ENCODE measurements around the gene SLFNL1.

SLFNL1 gene

DNA sequence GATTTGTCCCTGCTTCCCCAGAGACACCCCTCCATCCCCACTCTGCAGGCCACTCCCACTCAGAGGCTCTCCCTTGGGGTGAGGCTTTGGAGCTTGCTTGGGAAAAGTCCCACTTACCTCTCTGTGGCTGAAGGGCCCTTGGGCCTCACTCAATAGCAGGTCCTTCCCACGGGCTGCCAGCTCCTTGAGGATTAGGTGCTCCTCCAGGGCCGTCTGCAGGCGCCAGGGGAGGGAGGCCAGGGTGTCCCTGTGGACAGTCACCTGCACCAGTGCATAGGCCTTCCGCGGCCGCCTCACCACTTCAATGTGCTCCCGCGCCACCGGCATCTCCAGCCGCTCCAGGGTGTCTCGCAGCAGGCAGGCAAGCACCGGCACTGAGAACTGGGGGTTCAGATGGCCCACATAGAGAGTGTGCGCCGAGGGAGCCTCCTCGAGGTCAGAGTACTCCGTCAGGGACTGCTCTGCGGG is 1.4 kb downstream of the SLFNL1 start:
- DNase-seq (ENCODE audit: low read depth) = no peak

DNA sequence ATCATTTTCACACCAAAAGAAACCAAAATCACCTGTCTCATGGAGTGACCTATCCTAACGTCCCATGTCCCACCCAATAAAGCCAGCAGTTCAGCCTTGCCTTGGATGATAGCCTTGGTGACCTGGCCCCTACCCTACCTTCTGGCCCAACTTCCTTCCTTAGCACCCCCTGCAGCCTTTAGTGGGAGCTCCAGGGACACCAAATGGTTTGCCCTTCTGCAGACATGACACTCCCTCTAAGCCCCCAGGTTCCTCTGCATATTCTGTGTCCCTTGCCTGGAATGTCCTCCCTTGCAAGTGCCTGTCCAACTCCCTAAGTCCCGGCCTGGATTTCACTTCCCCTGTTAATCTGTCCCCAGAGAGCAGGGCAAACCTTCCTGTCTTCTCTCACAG is 2.2 kb downstream of the SLFNL1 start:
- DNase-seq (ENCODE audit: low read depth) = no peak

DNA sequence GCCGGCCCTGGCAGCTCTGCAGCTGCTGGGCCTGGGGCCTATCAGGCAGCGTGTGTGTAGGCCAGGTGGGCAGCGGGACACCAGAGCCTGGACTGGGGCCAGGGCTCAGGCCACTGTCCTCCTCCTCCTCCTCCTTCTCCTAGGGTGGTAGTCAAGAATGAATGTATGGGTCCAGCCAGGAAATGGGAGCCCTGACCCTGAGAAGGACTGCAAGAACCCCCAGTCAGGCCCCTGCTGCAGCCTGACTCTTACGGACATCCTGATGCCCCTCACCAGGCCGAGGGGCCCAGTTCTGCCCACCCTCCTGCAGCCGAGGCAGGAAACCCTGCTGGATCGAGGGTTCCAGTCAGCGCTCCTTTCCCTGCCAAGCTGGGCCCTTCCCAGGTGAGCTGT is 3.5 kb downstream of the SLFNL1 start:
- no peak for DNase-seq (ENCODE audit: low read depth)

DNA sequence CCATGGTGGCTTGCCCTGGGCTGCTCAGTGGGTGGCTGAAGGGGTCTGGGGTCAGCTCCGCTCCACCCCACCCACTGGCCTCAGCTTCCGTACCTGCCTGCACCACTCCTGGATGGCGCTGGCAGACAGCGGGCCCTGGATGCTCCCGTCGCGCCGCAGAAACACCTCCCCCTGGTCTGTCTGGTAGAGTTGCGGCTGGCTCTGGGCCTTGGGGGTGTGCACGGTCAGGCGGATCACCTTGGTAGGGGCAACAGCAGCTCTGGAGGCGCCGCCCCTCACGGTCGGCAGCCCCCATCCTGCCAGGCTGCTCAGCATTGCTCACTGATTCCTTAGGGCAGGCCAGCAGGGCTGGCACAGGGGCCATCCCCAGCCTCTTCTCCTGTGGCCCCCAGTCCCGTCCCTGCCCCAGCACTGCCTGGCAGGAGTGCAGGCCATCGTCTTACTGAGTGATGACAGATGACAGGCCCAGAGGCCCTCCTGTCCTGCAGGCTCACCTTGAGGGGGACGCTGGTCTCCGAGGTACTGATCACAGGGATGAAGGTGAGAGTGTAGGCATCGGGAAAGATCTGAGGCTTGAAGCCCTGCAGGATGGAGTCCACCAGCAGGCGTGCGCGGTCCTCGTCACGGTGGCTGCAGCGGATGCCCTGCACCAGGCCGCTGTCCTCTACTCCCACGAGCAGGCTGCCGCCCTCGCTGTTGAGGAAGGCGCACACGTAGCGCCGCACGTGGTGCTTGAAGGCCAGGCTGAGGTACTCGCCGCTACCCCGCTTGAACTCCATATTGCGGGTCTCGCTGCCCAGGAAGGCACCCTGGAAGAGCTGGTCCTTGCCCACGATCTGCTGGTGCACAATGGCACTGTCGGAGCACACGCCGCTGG is 4.1 kb downstream of the SLFNL1 start:
- no peak for DNase-seq (ENCODE audit: low read depth)

DNA sequence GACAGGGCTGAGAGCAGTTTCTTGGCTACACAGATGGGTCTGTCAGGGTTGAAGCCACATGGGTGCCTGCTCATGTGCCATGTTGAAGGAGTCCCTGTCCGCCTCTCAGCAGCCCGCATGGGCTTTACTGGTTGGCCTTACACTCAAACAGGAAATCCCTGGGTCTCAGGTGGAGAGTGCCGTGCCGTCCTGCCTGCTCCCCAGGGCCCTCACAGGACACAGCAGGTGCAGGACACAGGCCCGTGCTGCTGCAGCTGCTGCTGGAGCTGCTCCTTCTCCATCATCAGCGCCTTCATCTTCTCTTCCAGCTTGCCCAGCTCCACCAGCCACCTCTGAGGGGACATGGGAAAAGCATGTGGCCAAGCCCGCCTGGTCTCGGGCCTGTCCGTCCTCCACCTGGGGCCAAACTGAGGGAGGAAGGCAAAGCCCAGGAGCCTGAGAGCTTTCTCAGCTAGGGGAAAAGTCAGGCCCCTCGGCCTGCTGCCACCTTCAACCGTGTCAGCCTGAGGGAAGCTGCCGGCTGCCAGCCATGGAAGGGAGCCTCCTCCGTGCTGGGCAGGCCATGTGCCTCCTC is 5.5 kb downstream of the SLFNL1 start:
- DNase-seq (ENCODE audit: low read depth) = no peak

DNA sequence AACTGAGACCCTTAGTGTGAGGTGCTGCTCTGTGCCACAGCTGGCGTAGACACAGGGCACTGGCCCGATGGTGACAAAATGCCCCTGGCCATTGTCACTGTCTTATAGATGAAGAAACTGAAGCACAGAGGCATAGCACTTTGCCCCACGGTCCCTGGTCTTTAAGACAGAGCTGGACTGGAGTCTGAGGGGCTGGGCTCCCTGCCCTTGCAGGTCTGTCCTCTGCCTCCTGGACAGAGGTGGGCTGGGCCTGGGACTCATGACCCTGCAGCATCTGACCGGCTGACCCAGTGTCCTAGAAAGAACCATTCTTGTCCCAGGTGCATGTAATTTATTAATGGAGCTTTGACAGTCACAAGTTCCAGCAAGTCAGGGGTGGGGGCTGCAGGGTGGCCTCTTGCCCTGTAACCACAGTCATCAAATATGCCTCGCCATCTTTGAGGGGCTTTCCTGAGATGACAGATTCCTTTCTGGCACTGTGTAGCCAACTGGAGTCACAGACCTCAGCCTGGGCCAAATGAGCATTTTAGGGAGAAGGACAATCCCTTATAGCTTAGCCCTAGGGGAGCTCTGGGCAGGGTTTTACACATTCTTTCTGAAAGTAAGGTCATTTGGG is 6.1 kb downstream of the SLFNL1 start:
- no peak for DNase-seq (ENCODE audit: low read depth)

DNA sequence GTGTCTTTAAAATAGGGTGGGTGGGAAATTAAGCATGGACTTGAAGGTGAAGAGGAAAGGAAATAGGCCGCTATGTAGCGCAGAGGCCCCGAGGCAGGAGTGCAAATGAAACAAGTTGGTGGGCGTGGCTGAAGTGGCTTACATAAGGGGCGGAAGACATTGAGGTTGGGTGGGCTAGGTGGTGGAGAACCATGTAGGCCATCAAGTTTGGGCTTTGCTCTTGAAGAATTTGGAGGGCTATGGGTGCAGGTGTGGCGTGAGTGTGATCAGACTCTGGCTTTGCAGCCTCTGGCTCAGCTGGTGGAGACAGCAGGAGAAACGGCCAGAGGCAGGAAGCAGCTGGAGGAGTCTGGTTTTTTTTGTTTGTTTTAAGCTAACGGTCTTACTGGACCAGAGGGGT is 6.7 kb downstream of the SLFNL1 start:
- no peak for DNase-seq (ENCODE audit: low read depth)

DNA sequence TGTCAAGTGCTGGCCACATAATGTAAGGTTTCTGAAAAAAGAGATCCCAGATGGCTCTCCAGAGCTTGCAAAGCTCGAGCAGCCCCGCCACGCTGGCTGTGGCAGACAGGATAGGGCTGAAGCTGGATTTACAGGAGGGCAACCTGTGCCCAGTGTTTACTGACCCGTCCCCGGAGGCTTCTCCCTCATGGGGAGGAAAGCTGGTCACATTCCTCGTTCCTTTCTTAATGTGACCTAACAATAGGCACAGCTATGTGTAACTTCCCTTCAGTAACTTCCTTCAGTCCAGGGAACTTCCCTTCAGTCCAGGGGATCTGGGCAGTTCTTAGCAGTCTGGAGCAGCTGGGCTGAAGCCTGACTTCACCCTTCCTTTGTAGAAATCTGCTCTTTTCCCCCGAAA is 7.7 kb downstream of the SLFNL1 start:
- DNase-seq (ENCODE audit: low read depth) = no peak

DNA sequence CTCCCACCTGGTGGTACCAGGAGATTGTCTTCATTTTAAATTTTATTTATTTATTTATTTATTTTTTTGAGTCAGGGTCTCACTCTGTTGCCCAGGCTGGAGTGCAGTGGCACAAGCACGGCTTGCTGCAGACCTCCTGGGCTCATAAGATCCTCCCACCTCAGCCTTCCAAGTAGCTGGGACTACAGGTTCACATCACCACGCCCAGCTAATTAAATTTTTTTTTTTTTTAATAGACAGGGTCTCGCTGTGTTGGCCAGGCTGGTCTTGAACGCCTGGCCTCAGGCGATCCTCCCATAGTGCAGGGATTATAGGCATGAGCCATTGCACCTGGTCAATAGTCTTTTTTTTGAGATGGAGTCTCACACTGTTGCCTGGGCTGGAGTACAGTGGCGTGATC is 8.5 kb downstream of the SLFNL1 start:
- no peak for DNase-seq (ENCODE audit: low read depth)

DNA sequence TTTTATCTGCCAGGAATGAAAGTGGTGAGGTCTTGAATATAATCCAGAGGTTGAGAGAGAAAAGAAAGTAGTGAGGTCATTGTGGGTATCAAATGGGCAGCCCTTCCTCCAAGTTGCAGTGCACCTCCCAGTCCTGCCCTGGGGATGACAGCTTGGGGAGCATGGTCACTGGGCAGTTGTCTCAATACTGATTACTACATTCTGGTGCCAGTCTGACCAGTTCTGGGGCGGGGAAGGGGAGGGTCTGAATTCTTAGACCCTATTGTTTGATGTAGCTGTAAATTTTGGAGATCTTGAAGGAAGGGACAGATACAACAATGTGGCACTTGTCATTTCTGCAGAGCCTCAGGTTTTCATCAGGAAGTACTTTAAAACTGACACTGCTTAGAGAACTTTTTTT is 11.2 kb downstream of the SLFNL1 start:
- no peak for DNase-seq (ENCODE audit: low read depth)

DNA sequence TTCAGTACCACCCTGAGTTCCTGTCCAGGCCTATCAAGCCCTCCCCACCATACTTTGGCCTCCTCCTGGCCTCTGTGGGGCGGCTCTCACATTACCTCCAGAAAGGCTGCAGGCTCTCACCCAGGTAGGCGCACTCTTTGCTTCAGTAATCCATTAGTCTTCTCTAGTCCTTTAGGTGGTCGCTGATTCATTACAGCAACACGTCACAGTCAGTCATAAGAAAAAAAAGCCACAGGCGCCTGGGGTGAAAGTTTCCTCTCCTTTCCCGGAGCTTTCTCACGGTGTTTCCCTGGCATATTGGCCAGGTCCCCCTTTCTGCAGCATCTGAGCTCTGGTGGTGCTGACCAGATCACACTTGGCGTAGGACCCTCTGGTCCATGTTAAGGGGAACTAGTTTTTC is 12.1 kb downstream of the SLFNL1 start:
- no peak for DNase-seq (ENCODE audit: low read depth)

DNA sequence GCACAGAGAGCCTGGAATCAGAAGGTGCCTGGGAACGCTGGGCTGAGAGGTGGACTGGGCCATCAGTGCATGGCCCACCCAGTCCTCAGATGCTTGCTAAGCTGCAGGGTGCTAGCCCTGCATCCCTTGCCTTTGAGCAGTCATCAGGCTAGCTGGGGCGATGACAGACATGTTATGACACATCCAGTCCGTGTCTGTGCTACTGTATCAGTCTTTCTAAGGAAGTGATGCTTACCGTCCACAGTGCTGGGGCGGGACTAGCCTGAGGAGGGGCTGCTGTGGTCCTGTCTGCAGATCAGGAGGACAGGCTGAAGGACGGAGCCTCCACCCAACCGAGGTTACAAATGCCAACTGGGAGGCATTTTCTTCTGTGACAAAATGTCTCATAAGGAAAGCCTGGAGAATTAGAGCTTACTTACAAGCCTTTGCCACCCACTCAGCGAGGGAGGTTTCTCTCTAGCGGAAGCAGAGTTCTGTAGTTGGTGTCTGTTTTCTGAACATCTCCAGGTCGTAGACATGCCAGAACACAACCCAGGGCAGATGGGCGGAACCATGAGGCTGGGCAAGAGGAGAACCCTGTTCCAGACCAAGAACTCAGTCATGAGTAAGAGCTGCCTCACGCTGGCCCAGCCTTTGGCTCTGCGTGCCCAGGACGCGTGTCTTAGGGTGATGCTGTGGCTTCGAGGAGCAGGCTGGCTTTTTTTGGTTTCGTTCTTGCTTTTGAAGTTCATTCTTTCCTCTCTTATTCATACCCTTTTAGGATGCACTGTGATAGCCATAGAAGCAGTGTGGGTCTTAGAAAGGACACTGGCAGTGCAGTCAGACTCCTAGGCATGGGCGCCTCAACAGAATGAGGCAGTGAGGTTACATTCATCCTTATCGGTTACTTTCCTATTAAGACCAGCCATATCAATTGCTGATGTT is 14.3 kb downstream of the SLFNL1 start:
- no peak for DNase-seq (ENCODE audit: low read depth)

DNA sequence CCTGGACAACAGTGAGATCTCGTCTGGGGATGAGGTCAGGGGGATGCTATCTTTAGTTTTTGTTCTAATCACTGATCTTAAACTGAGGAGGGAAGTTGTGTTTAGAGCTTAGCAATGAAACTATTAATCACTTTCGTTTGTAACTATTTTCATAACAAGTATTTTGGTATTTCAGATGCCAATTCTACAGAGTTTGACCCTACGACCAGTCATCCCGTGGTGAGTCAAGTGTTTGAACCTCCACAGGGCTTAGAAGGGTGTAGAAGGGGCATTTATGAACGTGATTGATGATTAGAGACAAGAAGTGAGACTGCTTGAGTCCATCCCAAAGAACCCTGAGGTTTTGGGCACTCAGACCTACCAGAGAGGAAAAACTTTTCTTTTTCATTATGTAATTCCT is 15.6 kb downstream of the SLFNL1 start:
- no peak for DNase-seq (ENCODE audit: low read depth)

DNA sequence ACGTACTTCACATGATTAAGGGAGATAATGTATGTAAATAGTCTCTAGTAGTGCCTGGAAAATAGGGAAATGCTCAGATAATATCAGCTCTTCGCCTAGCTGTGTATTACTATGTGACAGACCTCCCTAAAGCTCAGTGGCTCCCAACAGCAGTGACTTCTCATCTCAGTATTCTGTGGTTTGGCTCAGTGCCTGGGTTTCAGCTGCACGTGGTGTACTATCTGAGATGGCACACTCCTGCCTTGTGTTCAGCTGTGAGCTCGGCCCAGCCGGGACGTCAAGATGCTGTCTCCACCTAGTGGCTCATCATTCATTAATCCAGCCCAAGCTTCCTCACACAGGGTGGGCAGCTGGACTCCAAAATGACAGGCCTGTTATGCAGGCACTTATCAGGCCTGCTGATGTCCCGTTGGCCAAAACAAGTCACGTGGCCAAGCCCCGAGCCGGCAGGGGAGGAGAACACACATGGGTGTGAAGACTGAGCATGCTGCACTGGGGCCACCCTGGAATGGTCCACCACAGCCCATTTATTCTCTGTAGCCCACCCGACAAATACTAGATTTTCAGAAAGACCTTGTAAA is 17.8 kb downstream of the SLFNL1 start:
- DNase-seq (ENCODE audit: low read depth) = peak; percentile 100

DNA sequence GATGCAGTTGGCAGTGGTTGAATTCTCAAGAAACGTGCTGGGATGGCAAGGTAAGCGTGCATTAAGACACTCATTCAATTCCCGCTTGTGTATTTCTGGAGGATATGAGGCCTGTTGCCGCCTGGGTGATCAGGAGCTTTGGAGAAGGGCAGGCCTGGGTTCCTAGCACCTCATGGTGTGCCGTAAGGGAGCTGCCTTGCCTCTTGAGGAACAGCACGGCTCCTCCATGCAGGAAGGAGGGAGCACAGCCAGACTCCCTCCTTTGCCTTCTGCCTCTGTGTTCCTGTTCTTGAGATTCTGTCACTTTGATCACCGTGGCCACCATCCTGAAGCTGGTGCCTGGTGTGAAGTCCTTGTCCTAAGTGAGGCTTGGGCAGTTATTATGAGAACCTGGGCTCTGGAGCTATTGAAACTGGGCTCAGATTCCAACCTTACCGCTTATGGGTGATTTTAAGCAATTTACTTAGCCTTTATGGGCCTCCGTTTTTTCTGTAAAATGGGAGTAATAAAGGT is 18.3 kb downstream of the SLFNL1 start:
- DNase-seq (ENCODE audit: low read depth) = no peak

DNA sequence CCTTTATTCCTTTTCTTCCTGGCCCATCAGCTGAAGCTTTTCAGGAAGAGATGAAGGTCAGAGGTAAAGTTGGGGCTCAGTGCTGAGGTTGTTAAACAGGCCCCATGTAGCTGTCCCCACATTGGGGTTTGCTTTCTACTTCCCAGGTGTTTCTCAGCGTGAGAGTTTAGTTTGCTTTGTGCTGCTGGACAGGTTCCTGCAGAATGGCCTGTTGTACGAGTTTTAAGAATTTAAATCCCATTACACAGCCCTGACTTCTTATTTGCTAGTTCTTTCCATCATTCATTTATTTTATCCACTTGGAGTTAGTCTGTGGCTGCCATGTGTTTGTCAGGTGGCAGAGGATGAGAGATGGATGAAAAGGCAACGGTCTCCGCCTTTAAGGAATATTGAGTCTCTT is 22.9 kb downstream of the SLFNL1 start:
- no peak for DNase-seq (ENCODE audit: low read depth)

DNA sequence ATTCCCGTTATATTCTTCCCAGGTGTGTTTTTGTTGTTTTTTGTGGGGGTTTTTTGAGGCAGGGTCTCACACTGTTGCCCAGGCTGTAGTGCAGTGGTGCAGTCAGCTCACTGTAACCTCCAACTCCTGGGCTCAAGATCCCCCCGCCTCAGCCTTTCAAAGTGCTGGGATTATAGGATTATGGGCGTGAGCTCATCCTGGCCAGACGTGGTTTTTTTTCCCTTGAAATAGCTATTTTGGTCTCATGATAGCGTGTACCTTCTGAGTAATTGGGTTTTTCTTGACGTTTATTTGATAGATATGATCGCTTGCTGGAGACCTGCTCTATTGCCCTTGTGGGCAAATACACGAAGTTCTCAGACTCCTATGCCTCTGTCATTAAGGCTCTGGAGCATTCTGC is 24.4 kb downstream of the SLFNL1 start:
- DNase-seq (ENCODE audit: low read depth) = no peak

DNA sequence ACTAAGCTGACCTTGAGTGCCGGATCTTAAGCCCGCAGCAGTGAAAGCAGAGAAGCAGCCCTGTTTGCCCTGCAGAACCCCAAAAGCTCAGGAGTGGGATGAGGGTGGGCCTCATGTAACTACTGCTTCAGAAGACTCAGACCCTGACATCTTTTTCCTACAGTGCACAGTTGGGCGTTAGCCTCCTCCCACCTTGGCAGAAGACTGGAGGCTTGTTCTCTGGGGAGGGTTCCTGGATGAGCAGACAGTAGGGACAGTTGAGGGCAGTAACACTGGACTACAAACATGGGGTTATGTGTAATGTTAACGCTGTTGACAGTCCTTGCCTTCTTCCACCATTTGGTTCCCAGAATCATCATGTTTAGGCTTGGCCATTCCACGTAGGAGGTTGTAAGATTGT is 32.5 kb downstream of the SLFNL1 start:
- DNase-seq (ENCODE audit: low read depth) = no peak

DNA sequence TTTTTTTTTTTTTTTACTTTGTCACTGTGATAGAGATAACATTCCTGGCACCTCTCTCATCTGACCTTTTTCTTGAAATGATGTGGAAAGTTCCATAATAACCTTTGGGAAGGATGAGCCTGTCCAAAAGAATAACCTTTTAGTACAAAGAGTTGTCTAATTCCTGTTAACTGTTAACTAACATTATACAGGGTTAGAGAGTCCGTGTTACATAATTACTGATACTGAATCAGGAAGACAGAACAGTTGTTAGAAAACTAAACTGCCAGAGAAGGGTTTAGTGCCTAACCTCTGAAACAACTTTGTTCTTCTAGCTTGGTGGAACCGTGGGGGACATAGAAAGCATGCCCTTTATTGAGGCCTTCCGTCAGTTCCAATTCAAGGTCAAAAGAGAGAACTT is 33.2 kb downstream of the SLFNL1 start:
- DNase-seq (ENCODE audit: low read depth) = no peak

DNA sequence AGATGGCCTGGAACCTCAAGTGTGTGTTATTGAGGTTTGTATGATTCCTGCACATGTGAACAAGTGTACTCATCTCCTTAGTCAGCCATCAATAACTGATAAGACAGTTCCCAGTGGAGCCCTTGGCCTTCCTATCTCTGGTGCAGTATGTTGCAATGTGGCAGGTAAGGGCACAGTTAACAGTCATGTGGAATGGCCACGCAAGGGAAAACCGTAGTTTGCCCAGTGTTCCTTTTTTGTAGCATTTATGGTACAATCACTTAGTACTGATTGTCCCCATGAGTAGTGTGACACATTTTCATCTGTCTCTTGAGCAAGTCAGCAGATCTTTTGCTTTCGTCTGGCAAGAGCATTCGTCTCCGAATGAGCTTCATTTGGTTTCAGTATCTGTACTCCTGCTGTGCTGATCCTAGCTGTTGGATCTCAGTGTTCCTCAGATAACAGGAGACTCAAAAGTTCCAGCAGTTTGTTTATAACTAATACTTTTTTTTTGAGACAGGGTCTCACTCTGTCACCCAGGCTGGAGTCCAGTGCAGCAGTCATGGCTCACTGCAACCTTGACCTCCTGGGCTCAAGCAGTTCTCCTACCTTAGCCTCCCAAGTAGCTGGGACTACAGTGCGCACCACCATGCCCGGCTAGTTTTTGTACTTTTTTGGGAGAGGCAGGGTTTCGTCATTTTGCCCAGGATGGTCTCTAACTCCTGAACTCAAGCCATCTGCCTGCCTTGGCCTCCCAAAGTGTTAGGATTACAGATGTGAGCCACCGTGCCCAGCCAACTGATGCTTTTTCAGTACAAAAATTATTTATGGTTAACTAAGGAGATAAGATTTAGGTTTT is 33.9 kb downstream of the SLFNL1 start:
- no peak for DNase-seq (ENCODE audit: low read depth)

DNA sequence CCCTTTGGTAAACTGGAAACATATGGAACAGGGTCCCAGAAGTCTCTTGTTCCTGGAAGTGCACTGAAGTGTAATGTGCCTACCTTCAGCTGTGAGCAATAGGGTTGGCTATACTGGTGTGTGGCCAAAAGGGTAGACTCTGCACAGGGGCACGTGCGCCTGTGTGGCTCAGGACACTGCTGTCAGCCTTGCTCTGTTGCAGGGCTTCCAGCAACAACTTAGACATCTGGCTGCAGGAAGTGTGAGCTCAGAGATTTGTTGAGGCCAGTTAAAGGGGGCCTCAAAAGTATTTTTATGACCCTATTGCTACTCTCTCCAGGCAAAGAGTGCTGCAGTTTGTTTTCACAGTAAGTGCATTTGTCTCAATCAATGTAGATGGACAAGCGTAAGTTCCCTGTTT is 34.6 kb downstream of the SLFNL1 start:
- DNase-seq (ENCODE audit: low read depth) = no peak

All from GM04504 (cell line).